ENCODE data around the gene GPR160. TPM values are rescaled to one million over a fixed set of nuclear protein-coding genes. Genes with fewer than 3 reads are reported as not detected.

GPR160 gene
- total RNA-seq, 1 experiment from 2014 or later, result 0.24 TPM

DNA sequence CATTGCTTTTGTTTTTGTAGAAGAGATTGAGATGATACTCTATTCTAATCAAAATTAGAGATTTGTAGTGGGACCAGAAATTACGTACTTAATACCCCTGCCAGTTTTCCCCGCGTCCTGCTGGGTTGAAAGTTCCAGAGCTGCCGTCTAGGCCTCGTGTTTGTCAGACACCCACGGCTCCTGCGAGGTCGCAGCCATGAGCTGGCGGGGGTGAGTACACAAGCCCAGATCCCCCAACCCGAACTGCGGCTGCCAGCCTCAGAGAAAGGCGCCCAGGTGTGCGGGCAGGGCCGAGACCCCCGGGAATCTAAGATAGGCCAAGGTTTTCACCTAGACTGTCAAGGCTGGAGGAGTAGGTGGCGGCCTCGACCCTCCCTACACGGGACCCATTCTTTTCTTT, 26.3 kb downstream of the GPR160 start:
- DNase-seq (ENCODE audit: low read depth), result no peak

DNA sequence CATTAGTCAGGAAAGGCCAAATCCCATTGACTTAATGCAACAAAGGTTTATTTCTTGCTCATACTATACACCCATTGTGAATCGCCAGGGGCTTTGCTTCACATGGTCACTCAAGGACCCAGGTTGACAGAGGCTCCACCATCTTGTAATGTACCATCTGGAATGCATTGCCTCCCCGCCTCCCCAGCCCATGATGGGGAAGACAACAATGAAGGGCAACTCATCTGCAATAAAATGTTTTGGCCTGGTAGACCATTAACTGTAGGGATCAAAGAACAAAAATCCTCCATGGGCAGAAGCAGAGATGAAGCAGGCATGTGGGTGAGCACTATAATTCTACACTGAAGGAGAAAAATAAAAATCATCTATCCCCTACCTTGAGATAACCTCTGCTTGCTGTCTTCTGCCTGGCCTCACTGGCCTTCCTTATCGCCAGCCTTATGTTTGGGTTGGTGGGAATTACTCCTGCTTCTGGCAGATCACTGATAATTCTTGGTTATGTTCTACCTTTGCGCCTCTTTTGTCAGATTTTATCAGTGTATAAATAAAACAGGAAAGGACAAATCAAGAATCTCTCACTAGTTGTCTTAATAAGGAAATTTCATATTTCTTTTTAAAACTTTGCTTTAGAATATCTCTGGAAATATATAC, 37.8 kb downstream of the GPR160 start:
- DNase-seq (ENCODE audit: low read depth), result no peak

DNA sequence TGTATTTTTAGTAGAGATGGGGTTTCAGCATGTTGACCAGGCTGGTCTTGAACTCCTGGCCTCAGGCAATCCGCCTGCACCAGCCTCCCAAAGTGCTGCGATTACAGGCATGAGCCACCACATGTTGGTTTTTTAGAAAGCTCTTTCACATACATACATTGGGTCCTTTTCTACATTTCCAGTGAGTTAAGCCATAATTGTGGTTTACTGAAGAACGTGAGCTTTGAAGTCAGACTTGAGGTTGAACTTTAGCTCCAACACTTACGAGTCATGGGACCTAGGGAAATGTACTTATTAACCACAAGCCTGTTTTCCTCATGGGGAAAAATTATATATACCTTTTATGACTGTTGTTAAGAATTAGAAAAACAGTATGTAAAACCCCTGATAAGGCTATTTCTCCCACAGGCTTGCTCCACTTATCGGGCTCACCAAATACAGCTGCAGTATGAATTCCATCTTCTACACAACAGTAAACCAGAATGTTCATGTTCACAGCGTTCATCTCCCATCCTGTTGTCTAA, 39.0 kb downstream of the GPR160 start:
- DNase-seq (ENCODE audit: low read depth), result peak; percentile 58

DNA sequence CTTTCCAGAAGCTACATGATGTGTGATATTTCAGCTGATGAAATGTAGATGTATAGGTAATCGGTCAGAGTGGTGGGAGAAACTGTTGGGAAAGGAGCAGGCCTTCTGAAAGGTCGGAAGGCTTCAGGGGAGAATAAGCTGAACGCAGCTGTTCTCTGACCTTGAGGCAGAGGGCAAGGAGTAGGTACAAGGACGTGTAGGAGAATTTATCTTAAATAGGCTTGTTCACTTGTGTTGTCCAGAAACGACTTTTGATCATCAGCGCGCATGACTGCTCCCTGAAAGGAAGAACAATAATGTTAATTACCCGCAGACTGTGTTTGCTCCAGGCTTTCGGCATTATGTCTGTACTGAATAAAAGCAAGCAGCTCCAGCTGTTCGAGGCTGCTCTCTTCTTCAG, 39.6 kb downstream of the GPR160 start:
- DNase-seq (ENCODE audit: low read depth), result no peak

DNA sequence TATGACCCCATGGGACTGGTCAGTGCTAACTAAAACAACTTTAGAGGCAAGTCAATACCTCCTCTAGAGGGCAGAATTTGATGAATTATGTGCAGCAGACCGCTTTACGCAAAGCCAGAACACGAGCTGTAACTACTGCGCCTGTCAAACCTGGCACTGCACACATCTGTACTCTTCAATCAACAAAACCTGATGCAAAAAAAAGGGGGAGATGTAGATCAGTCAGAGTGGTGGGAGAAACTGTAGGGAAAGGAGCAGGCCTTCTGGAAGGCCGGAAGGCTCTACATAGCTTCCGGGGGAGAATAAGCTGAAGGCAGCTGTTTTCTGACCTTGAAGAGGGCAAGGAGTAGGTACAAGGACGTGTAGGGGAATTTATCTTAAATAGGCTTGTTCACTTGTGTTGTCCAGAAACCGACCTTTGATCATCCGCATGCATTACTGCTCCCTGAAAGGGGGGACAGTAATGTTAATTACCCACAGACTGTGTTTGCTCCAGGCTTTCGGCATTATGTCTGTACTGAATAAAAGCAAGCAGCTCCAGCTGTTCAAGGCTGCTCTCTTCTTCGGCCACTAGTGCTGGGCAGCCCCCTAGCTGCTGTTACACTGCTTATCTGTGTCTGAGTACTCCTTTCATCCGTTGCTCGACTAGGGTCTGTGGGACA, 41.0 kb downstream of the GPR160 start:
- DNase-seq (ENCODE audit: low read depth), result no peak

DNA sequence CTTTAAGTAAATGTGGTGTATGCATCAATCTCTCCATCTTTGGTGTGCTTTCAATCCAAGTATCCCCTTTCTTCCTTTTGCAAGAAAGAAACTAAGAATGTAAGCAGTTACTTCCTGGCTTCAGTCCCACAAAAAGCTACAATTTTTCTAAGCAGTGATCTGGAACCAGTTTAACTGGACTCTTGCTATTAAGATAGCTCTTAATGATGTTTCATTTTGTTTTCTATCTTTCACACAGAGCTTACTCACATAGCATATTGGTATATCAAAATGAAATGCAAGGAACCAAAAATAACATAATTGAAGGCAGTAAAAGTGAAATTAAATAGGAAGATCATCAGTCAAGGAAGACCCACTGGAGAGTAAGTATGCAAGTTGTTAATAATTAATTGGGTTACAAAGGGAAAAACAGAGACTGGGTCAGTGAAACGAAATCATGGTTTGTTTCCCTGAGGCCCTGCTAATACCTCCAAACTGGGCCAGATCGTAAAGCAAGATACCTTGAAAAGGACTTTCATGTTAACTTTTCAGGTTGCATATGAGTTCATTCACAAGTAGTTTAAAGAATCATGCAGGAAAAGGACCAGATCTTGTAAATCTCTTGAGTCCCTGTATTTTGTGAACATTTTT, 41.9 kb downstream of the GPR160 start:
- no peak for DNase-seq (ENCODE audit: low read depth)

DNA sequence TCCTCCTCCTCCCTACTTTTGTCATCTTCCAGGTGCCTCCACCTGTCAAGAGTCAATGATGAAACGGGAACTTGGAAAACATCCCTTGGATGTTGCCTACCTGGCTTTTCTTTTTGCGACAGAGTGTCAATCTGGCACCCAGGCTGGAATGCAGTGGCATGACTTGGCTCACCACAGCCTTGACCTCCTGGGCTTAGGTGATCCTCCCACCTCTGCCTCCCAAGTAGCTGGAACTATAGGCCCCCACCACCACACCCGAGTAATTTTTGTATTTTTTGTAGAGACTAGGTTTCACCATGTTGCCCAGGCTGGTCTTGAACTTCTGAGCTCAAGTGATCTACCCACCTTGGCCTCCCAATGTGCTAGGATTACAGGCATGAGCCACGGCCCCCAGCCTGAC, 42.8 kb downstream of the GPR160 start:
- no peak for DNase-seq (ENCODE audit: low read depth)

DNA sequence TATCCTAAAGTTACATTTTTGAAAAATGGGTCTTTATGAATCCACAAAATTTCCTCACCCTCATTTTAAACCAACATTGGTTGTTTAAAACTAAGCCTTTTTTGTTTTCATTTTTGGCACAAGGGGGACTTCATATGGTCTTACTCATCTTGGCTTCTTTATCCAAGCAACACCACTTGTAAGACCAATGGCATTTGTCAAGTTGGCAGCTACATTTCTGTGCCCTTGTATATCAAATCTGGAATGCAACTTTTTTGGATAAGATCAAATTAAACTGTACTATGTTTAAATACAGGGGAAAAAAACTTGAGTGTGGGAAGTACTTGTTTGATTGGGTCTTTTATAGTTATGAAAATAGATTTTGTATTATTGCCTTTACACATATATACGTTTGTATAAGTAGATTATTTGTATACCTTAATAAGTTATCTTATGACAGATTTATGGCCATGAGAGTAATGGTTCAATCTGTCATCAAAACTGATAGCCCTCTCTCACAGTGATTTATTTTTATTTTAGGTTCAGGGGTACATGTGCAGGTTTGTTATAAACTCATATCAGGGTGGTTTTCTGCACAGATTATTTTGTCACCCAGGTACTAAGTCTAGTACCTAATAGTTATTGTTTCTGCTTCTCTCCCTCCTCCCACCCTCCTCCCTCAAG, 43.4 kb downstream of the GPR160 start:
- DNase-seq (ENCODE audit: low read depth), result peak; percentile 17

DNA sequence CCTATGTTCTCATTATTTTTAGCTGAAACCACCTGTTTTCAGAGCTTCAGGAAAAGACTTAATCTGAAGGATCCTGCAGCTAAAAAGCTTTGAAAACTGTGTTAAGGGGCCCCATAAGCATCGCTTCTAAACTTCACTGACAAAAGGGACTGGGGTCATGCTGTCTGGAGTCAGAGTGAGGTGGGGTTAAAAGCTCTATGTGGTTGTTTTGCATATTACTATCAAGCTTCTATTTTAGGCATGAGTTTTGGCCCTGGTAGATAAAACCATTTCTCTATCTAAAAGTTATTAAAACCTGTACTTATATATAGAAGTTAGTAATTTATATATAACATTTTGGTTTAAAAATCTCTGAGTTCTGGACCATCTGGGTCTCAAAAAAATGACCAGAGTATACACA, 45.5 kb downstream of the GPR160 start:
- no peak for DNase-seq (ENCODE audit: low read depth)

DNA sequence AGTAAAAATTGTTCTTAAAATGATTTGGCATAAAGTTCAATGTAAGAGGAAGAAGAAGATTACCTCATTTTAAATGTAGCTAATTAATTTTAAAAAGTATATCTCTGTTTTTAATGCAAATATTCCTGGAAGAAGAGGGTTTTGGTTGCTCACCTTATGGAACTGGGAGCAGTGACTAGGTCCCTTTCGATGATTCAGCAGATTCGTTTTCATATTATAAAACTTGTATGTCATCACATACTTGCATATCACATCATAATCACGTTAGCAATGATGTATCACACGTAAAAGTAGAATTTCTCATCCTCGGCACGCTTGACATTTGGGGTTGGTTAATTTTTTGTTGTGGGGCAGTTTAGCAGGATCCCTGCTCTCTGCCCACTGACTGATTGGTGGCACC, 47.6 kb downstream of the GPR160 start:
- DNase-seq (ENCODE audit: low read depth), result no peak

DNA sequence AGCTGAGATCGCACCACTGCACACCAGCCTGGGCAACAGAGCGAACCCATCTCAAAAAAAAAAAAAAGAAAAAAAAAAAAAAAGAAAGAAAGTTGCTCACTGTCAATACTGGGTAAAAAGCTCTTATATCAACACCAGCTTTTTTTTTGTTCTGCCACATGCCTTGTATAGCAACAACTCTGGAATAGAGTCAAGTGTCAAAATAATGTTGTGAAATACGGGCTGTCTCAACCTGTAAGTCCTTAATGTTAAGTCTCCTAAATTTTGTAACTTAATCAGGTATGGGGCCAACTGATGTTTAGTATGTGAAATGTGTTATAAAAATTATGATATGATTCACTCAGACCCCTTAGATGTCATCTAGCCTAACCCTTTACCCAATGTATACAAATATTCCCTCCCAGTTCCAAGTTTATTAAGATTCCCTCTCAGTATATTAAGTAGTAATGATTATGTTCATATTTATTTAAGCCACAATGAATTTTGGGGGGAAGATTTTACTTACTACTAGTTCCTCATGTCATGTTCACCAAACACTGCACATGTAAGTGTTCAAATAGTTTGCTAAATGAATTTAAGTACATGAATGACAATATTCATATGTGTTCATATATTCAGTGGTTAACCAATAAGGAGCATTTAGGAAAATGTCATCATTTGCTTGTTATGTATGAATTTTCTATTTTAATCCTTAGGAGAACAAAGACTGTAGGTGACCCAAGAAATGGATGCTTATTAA, 52.2 kb downstream of the GPR160 start:
- no peak for DNase-seq (ENCODE audit: low read depth)

DNA sequence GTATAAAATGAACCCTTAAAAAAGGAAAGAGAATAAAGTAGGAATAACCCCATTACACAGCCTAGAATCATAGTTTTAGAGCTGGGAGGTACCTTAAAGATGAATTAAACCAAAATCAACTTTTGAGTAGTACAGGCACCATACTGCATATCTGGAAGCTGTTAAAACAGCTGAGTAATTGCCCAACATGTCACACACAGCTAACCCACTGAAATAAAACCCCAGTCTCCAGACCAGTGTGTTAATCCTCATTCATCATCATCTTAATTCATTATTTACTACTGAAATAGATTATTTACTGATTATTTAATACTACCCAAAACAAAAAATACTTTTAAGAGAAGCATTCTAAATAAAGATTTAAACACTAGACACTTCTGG, 52.8 kb downstream of the GPR160 start:
- no peak for DNase-seq (ENCODE audit: low read depth)

DNA sequence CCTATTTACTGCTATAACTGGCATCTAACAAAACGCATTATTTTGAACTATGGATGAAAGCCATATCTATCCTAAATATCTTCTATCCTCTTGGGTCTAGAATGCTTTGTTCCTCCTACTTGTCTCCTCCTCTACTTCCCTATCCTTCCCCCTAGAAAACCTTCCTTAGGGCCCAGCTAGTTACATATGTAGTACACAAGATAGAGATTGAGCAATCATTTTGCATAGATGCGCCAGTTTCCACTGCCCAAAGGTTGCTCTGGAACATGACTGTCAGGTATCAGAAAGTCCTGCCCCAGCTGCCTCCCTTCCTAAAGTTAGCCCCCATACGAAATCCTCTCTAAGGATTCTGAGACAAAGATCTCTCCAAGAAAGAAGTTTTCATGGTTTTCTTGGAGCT, 55.1 kb downstream of the GPR160 start:
- DNase-seq (ENCODE audit: low read depth), result no peak

DNA sequence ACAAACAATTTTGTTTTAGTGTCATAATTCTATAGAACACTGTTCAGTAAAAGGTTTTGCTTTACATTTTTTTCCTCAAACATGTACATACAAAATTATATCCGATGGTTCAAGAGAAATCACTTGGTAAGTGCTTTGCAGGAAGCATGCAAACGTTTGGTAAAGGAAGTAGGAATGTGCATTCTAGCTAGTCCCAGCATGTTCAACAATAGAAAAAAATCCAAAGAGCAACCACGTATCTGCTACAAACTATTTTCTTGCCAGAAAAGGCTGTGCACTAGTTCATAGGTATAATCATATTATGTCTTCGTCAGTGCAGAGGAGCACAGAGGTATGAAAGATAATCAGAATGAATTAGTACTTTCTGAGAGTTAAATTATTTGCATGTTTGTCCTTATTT, 58.0 kb downstream of the GPR160 start:
- DNase-seq (ENCODE audit: low read depth), result no peak

DNA sequence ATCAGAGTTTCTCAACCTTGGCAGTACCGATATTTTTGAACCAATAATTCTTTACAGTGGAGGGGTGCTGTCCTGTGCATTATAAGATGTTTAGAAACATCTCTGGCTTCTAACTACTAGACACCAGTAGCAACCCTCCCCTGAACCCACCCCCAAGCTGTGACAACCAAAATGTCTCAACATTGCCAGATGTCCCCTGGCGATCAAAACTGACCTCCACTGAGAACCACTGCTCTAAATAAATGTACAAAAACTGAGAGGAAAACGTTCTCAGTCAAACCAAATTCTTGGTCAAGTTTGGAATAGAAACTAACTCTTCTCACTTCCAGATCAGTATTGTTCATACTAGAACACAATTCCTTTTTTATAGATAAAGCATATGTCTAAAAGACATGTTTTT, 58.5 kb downstream of the GPR160 start:
- no peak for DNase-seq (ENCODE audit: low read depth)

DNA sequence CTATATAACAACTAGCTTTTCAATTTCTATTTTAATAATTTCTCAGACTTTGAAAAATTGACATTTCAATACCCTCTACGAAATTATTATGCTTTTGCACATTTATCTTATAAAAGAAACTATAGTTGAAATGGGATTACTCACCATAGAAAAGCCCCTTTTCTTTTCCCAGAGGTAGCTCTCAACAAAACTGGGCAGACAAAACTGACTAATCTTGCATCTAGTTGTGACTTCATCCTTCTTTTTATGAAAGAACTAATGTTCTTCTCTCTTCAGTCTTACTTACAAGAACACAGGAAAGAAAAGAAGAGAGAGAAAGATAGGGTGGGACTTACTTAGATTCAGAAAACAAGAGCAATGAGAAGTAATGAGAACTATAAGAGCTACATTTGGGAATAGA, 61.0 kb downstream of the GPR160 start:
- no peak for DNase-seq (ENCODE audit: low read depth)

DNA sequence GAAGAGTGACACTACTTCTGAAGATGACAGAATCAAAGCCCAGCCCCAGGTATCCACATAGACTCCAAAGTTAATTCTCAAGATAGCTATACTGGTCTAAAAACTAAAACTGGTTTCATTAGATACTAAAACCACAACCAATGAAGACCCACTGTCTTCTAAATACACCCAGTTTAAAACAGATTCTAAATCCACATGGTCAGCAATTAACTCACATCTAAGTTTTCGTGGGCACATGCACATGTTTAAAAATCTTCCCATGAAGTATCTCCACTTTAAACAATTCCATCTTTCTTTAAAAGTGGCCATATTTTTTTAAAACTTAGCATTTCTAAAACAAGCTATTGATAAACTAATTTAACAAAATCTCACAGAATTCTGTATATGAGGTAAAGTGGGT, 63.1 kb downstream of the GPR160 start:
- no peak for DNase-seq (ENCODE audit: low read depth)

DNA sequence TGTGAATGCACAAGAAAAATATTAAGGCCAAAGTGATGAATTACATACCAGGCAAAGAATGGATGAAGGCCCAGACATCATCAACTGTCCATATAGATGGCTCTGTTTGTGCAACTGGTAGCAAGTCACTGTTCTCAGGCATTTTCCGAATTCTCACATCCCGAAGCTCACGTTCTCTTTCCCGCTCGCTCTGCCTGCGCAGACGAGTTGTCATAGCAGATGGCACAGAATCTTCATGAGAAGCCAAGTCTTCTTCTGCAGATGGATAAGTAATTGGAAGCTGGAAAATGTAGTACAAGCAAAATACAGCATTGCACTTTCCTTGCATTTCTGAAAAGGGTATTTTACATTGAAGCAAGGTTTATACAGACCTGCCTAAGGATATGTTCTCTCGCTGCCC, 64.6 kb downstream of the GPR160 start:
- no peak for DNase-seq (ENCODE audit: low read depth)

DNA sequence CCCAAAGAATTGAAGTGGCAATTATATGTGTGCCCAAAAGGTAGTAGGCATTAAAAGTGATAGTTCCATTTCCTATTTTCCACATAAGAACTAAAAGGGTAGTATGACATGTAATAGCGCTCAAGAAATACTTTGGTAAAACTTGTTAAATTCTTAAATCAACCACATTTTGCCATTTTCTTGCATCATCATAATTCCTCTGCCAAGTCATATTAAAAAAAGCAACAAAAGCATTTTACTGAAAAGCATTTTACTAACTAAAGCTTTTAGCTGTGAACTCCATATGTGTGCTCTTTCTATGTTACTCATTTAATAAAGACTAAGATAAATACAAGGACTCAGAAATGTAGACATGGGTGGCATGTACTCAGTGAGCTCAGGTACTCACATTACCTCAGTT, 70.1 kb downstream of the GPR160 start:
- no peak for DNase-seq (ENCODE audit: low read depth)

DNA sequence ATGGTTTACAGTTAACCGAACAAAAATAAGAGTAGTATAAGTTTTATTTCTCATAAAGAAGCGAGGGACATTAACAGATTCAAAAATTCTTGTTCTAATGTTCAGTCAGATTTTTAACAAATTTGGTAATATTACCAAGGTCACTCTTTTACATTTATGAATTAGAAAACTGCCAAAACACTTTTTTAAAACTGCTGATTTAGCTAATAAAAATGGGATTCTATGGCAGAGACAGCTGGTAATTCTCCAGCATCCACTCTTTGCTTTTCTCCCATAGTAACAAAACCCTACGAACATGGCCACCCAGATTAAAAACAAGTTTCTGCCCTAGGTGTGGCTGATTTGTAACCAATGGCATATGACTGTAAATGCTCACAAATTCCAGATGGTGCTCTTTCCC, 71.2 kb downstream of the GPR160 start:
- no peak for DNase-seq (ENCODE audit: low read depth)

DNA sequence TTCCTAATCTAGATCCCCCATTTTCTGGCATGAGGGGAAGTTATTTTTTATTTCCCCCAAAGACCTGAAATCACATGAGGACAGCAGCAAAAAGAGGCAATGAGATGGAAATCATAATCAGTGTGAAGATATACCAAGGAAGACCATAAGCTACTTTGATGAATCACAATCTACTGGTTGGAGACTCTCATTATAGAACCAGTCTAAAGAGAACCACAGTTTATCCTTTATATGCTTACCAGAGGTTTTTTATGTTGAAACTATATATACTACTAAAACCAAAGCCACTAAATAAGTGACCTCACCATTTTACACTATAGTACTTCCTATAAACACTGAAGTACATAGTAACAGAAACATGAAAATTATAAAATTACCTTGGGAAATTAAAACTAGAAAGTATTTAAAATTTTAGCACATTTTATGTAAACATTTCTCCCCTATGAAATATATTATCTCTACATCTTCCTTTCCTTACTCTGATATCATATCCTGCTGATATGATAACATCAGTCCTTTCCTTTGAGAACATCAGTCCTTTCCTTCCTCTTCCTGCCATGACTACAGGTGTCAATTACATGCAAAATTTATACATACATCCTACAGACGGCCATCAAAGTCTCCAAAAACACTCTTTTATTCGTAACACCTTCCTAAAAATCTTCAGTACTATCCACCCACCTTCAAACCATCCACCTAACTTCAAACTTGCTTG, 71.9 kb downstream of the GPR160 start:
- no peak for DNase-seq (ENCODE audit: low read depth)

All from RPMI7951 (cell line).